HCT116 (cell line): ENCODE measurements around the gene MOB3C. TPM values are rescaled to one million over a fixed set of nuclear protein-coding genes. Genes with fewer than 3 reads are reported as not detected.

Experiments used
- ATAC-seq: fragments of 200-7000 bp; cut with Tn5 transposase; 2 replicates; pipeline ENCODE4 v1.9.1; 2020; ENCODE audit warnings: mild to moderate bottlenecking, moderate library complexity
- BruUV-seq: library from RNA; stranded (reverse); fragments of 400-500 nt; replicated peaks from 2 replicates; lab custom pipeline; 2021; lab: Mats Ljungman, UMichigan
- CTCF ChIA-PET: fragments of 300-600 bp; sonication (Branson Sonifier 250); formaldehyde crosslinking; loops from one replicate; lab custom pipeline; 2021; ENCODE audit warnings: antibody characterized with exemption; lab: Charles Lee
- POLR2A ChIA-PET: fragments of 300-600, 350-600 bp; sonication (Branson Sonifier 250); formaldehyde crosslinking; loops from one replicate; lab custom pipeline; 2021; ENCODE audit warnings: antibody characterized with exemption; lab: Charles Lee
- RAD21 ChIA-PET, 2 experiments: fragments of 300-600 bp; sonication (Branson Sonifier 250); formaldehyde crosslinking; loops; one replicate each; lab custom pipeline; 2023; ENCODE audit warnings: low total read pairs in 2 of 2; ENCODE audit not compliant: uncharacterized antibody in 2 of 2, unreplicated experiment in 2 of 2, low non-redundant PET in 1 of 2; lab: Charles Lee
- DNase-seq: peaks from one replicate; pipeline ENCODE4 v3.0.0-alpha.2; 2010; ENCODE audit warnings: low read depth, low spot score
- H2AFZ ChIP-seq: fragments of 200-600 bp; shearing (Covaris generic), sonication (generic); 2 replicates; pipeline ENCODE4 v1.6.1; 2017; ENCODE audit warnings: low read depth, mixed run types, mixed read lengths, antibody characterized with exemption, low read length; ENCODE audit not compliant: poor library complexity, severe bottlenecking
- H3K27ac ChIP-seq: 2 replicates; pipeline ENCODE4 v1.5.1; 2012; ENCODE audit warnings: low read depth, low read length
- H3K27me3 ChIP-seq: fragments of 200-600 bp; sonication (generic); 2 replicates; pipeline ENCODE4 v1.6.1; 2016; ENCODE audit warnings: mixed run types, low read length, mixed read lengths; ENCODE audit not compliant: insufficient read depth
- H3K36me3 ChIP-seq, 2 experiments: fragments of 200-500 bp in 1 of 2; fragments of 200-600 bp in 1 of 2; sonication (Bioruptor generic) in 1 of 2; sonication (generic) in 1 of 2; 2 replicates each; pipeline versions ENCODE4 v1.5.1 to v1.6.1; 2014 to 2016; ENCODE audit warnings: low read length in 2 of 2, inconsistent platforms in 1 of 2, mixed read lengths in 1 of 2, mixed run types in 1 of 2; ENCODE audit not compliant: insufficient read depth in 2 of 2, control insufficient read depth in 1 of 2
- H3K4me1 ChIP-seq, 2 experiments: fragments of 200-600 bp in 1 of 2; sonication (generic) in 1 of 2; 2 replicates each; pipeline versions ENCODE4 v1.5.1 to v1.6.1; 2012 to 2017; ENCODE audit warnings: low read length in 2 of 2, inconsistent platforms in 1 of 2, mild to moderate bottlenecking in 1 of 2, mixed read lengths in 1 of 2, mixed run types in 1 of 2, moderate library complexity in 1 of 2; ENCODE audit not compliant: insufficient read depth in 2 of 2, control insufficient read depth in 1 of 2
- H3K4me2 ChIP-seq: fragments of 200-600 bp; sonication (generic); 2 replicates; pipeline ENCODE4 v1.6.1; 2017; ENCODE audit warnings: mixed run types, low read length, mixed read lengths
- H3K4me3 ChIP-seq, 2 experiments: fragments of 200-600 bp in 1 of 2; sonication (generic) in 1 of 2; replicated peaks in 1 of 2; 2 replicates each; pipeline ENCODE4 v1.5.1; 2011 to 2016; ENCODE audit warnings: low read length in 2 of 2, control low read depth in 1 of 2, low read depth in 1 of 2, mild to moderate bottlenecking in 1 of 2, mixed read lengths in 1 of 2, mixed run types in 1 of 2
- H3K79me2 ChIP-seq: fragments of 200-600 bp; sonication (generic); 2 replicates; pipeline ENCODE4 v1.6.1; 2017; ENCODE audit warnings: mild to moderate bottlenecking, mixed run types, low read length, moderate library complexity, mixed read lengths; ENCODE audit not compliant: insufficient read depth
- H3K9ac ChIP-seq: fragments of 200-600 bp; sonication (generic); 2 replicates; pipeline ENCODE4 v1.6.1; 2016; ENCODE audit warnings: low read length, mixed read lengths
- H3K9me2 ChIP-seq: fragments of 200-600 bp; sonication (generic), shearing (Covaris generic); 2 replicates; pipeline ENCODE4 v1.6.1; 2017; ENCODE audit warnings: mixed run types, mild to moderate bottlenecking, moderate library complexity; ENCODE audit not compliant: insufficient read depth
- H3K9me3 ChIP-seq, 2 experiments: fragments of 200-500 bp in 1 of 2; fragments of 200-600 bp in 1 of 2; sonication (Bioruptor generic) in 1 of 2; sonication (generic) in 1 of 2; 2 replicates each; pipeline ENCODE4 v1.6.1; 2014 to 2017; ENCODE audit warnings: low read length in 2 of 2, mixed read lengths in 2 of 2, inconsistent platforms in 1 of 2, low read depth in 1 of 2, mild to moderate bottlenecking in 1 of 2, mixed run types in 1 of 2, moderate library complexity in 1 of 2; ENCODE audit not compliant: control insufficient read depth in 1 of 2, insufficient read depth in 1 of 2
- H4K20me1 ChIP-seq: fragments of 200-600 bp; sonication (generic), shearing (Covaris generic); 2 replicates; pipeline ENCODE4 v1.6.1; 2017; ENCODE audit warnings: mixed run types, mild to moderate bottlenecking, moderate library complexity; ENCODE audit not compliant: insufficient read depth
- CEBPB ChIP-seq: IDR thresholded peaks from 2 replicates; pipeline ENCODE4 v1.6.1; 2012; ENCODE audit warnings: low read depth
- ELF1 ChIP-seq: IDR thresholded peaks from 2 replicates; pipeline ENCODE4 v1.6.1; 2012; ENCODE audit warnings: low read depth, borderline replicate concordance
- EZH2 ChIP-seq: fragments of 200-600 bp; sonication (generic); IDR thresholded peaks from 2 replicates; pipeline ENCODE4 v1.6.1; 2017; ENCODE audit warnings: antibody characterized with exemption, mixed run types
- EZH2phosphoT487 ChIP-seq: fragments of 200-600 bp; IDR thresholded peaks from 2 replicates; pipeline ENCODE4 v1.6.1; 2018; ENCODE audit warnings: antibody characterized with exemption, borderline replicate concordance
- FOSL1 ChIP-seq: IDR thresholded peaks from 2 replicates; pipeline ENCODE4 v1.6.1; 2012; ENCODE audit warnings: low read depth
- RAD21 ChIP-seq: IDR thresholded peaks from 2 replicates; pipeline ENCODE4 v1.6.1; 2012; ENCODE audit warnings: low read depth, mild to moderate bottlenecking
- intact Hi-C: fragments of 100-400 bp; cut with micrococcal nuclease; formaldehyde crosslinking; loops from 2 replicates; pipeline ENCODE4 v1.10.0; 2022
- total RNA-seq: library from RNA; stranded (reverse); gene quantifications from one replicate; pipeline ENCODE4 v1.2.1, GENCODE V29; 2021; ENCODE audit not compliant: unreplicated experiment
- TF ChIP-seq, protein P1 (sequence below): IDR thresholded peaks from 2 replicates; pipeline ENCODE4 v1.6.1; 2012
- TF ChIP-seq, protein P2 (sequence below), 3 experiments: fragments of 200-600 bp in 1 of 3; sonication (generic) in 1 of 3; IDR thresholded peaks in 2 of 3; conservative IDR thresholded peaks in 1 of 3; 2 replicates each; pipeline ENCODE4 v1.5.1; 2012 to 2017; ENCODE audit warnings: low read depth in 2 of 3, low read length in 2 of 3, antibody characterized with exemption in 1 of 3, borderline replicate concordance in 1 of 3, control low read depth in 1 of 3, mild to moderate bottlenecking in 1 of 3, mixed read lengths in 1 of 3, mixed run types in 1 of 3, moderate library complexity in 1 of 3; ENCODE audit not compliant: insufficient read depth in 1 of 3
- TF ChIP-seq, protein P3 (sequence below): IDR thresholded peaks from 2 replicates; pipeline ENCODE4 v1.6.1; 2012; ENCODE audit warnings: low read depth

Gene MOB3C
- total RNA-seq, 1 experiment from 2014 or later: 5.5 TPM

DNA sequence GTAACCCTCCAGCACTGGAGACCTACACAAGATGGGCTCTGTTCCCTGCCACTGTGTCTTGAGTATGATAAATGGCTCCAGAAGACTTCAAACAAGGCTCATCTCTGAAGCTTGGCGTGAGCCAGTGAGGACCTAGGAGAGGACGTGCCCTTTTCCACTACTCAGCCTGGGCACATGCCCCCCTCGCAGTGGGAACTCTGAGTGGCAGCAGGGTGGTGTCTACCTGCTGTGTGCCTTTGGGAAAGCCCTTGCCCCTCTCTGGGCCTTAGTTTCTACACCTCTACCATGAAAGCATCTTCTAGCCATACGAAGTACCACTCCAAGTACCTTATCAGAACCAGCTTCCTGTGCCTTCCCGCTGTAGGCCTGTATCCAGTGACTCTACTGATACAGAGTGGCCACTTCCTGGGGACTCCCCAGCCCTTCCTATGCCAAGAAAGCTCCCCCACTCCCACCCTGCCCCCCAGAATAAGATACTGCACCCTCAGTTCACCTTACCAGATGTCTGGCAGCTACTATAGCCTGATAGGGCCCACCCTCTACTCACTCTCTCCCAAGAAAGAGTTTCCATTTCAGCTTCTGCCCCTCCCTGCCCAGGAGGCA, 3.1 kb upstream of the MOB3C start:
- H2AFZ ChIP-seq: no peak overlapping the region
- no peak for DNase-seq
- TF ChIP-seq EZH2phosphoT487 (no peak), EZH2 (no peak), ELF1 (no peak), FOSL1 (no peak), CEBPB (no peak), RAD21 (no peak)
- TF ChIP-seq, protein P1, sequence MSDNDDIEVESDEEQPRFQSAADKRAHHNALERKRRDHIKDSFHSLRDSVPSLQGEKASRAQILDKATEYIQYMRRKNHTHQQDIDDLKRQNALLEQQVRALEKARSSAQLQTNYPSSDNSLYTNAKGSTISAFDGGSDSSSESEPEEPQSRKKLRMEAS: no peak
- TF ChIP-seq, protein P2, sequence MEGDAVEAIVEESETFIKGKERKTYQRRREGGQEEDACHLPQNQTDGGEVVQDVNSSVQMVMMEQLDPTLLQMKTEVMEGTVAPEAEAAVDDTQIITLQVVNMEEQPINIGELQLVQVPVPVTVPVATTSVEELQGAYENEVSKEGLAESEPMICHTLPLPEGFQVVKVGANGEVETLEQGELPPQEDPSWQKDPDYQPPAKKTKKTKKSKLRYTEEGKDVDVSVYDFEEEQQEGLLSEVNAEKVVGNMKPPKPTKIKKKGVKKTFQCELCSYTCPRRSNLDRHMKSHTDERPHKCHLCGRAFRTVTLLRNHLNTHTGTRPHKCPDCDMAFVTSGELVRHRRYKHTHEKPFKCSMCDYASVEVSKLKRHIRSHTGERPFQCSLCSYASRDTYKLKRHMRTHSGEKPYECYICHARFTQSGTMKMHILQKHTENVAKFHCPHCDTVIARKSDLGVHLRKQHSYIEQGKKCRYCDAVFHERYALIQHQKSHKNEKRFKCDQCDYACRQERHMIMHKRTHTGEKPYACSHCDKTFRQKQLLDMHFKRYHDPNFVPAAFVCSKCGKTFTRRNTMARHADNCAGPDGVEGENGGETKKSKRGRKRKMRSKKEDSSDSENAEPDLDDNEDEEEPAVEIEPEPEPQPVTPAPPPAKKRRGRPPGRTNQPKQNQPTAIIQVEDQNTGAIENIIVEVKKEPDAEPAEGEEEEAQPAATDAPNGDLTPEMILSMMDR (IDR thresholded peaks at IDR 0.05 in 2 of 3, conservative IDR thresholded peaks at IDR 0.05 in 1 of 3; ENCODE audit: borderline replicate concordance in 1 of 3, insufficient read depth in 1 of 3, low read depth in 2 of 3, low read length in 2 of 3): no peak
- TF ChIP-seq, protein P3, sequence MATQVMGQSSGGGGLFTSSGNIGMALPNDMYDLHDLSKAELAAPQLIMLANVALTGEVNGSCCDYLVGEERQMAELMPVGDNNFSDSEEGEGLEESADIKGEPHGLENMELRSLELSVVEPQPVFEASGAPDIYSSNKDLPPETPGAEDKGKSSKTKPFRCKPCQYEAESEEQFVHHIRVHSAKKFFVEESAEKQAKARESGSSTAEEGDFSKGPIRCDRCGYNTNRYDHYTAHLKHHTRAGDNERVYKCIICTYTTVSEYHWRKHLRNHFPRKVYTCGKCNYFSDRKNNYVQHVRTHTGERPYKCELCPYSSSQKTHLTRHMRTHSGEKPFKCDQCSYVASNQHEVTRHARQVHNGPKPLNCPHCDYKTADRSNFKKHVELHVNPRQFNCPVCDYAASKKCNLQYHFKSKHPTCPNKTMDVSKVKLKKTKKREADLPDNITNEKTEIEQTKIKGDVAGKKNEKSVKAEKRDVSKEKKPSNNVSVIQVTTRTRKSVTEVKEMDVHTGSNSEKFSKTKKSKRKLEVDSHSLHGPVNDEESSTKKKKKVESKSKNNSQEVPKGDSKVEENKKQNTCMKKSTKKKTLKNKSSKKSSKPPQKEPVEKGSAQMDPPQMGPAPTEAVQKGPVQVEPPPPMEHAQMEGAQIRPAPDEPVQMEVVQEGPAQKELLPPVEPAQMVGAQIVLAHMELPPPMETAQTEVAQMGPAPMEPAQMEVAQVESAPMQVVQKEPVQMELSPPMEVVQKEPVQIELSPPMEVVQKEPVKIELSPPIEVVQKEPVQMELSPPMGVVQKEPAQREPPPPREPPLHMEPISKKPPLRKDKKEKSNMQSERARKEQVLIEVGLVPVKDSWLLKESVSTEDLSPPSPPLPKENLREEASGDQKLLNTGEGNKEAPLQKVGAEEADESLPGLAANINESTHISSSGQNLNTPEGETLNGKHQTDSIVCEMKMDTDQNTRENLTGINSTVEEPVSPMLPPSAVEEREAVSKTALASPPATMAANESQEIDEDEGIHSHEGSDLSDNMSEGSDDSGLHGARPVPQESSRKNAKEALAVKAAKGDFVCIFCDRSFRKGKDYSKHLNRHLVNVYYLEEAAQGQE: no peak
- no peak overlapping the region for H3K9ac ChIP-seq
- ChIA-PET CTCF (interaction anchor here (1.1 to 2.3 kb wide), 2 partner anchors 16 to 106 kb away, joined by 3 to 4 read pairs; partner anchors contain the start of gene MKNK1), RAD21 (interaction anchor here in 1 of 2 experiments (1.4 kb wide), 1 partner anchor 16 kb away, joined by 3 read pairs; the partner anchor contains the start of gene MKNK1), POLR2A (no interaction called here)
- H3K4me1 ChIP-seq: peaks cover 13 to 41% of the 10 kb centered on the region in 2 experiments; a peak in 3 of 4 replicates
- no peak overlapping the region for H3K4me2 ChIP-seq
- H3K9me3 ChIP-seq: no peaks in the 10 kb centered on the region
- H3K79me2 ChIP-seq: no peaks in the 10 kb centered on the region
- no peaks in the 10 kb centered on the region for H3K9me2 ChIP-seq
- BruUV-seq: no TSS peak
- H3K4me3 ChIP-seq: no peak overlapping the region
- H3K36me3 ChIP-seq: no peaks in the 10 kb centered on the region
- H4K20me1 ChIP-seq: no peaks in the 10 kb centered on the region
- ATAC-seq: no peak
- no peak overlapping the region for H3K27ac ChIP-seq
- no peaks in the 10 kb centered on the region for H3K27me3 ChIP-seq
- intact Hi-C loops: no loop called here
